Gastrocnemius medialis (tissue), 4 donors: Measurements from ENCODE around the gene OPRL1.

Experiments used
- POLR2A ChIP-seq, 2 donors: fragments of 450-650 bp; IDR thresholded peaks; one replicate each; pipeline ENCODE4 v1.6.1; 2017; ENCODE audit warnings: antibody characterized with exemption in 2 of 2, mild to moderate bottlenecking in 2 of 2, moderate library complexity in 2 of 2
- TF ChIP-seq, protein P1 (sequence below), 5 experiments: fragments of 450-650 bp in 3 of 5; fragments of 200-600 bp in 2 of 5; sonication (generic) in 2 of 5; IDR thresholded peaks in 4 of 5; conservative IDR thresholded peaks in 1 of 5; 1 replicate in 4 of 5; 2 replicates in 1 of 5; pipeline ENCODE4 v1.5.1; 2016 to 2019; ENCODE audit warnings: antibody characterized with exemption in 5 of 5, mild to moderate bottlenecking in 3 of 5, moderate library complexity in 3 of 5

DNA sequence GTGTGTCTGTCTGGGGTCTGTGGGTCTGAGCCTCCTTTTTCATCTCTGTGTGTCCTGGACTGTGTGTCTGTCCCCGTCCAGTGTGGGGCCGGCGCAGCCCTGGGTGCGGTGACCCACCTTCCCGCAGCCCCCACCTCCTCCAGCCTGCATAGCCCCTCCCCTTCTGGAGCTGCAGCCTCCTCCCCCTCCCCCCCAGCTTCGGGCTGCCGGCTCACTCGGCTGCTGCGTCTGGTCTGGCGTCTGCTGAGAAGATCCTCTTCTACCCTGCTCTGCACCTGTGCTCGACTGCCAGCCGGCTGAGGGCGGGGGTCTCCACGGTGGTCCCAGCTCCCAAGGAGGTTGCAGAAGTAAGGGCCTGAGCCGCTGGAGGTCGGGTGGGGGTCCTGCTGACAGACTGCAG lies 11.9 kb downstream of the OPRL1 start:
- no peak for TF ChIP-seq POLR2A (IDR thresholded peaks at IDR 0.05)
- TF ChIP-seq, protein P1, sequence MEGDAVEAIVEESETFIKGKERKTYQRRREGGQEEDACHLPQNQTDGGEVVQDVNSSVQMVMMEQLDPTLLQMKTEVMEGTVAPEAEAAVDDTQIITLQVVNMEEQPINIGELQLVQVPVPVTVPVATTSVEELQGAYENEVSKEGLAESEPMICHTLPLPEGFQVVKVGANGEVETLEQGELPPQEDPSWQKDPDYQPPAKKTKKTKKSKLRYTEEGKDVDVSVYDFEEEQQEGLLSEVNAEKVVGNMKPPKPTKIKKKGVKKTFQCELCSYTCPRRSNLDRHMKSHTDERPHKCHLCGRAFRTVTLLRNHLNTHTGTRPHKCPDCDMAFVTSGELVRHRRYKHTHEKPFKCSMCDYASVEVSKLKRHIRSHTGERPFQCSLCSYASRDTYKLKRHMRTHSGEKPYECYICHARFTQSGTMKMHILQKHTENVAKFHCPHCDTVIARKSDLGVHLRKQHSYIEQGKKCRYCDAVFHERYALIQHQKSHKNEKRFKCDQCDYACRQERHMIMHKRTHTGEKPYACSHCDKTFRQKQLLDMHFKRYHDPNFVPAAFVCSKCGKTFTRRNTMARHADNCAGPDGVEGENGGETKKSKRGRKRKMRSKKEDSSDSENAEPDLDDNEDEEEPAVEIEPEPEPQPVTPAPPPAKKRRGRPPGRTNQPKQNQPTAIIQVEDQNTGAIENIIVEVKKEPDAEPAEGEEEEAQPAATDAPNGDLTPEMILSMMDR (IDR thresholded peaks at IDR 0.05 in 4 of 5, conservative IDR thresholded peaks at IDR 0.05 in 1 of 5), result no peak
